HepG2 (cell line): ENCODE measurements around the gene URI1. TPM values are rescaled to one million over a fixed set of nuclear protein-coding genes. Genes with fewer than 3 reads are reported as not detected.

Experiments
- ATAC-seq: fragments of 200-7000 bp; cut with Tn5 transposase; 3 replicates; pipeline ENCODE4 v1.9.1; 2020; ENCODE audit warnings: mild to moderate bottlenecking, moderate library complexity
- BruUV-seq: library from RNA; stranded (reverse); fragments of 400-500 nt; replicated peaks from 2 replicates; lab custom pipeline; 2021; lab: Mats Ljungman, UMichigan
- CTCF ChIA-PET: fragments of 300-600 bp; formaldehyde crosslinking; extraction: SDS; loops from one replicate; lab custom pipeline; 2021; ENCODE audit warnings: low total read pairs, inconsistent platforms, low intra/inter-chr PET ratio; lab: Yijun Ruan, JAX
- POLR2A ChIA-PET: fragments of 350-600 bp; sonication (Branson Sonifier 250); formaldehyde crosslinking; loops from one replicate; lab custom pipeline; 2020; ENCODE audit warnings: antibody characterized with exemption, inconsistent platforms; lab: Yijun Ruan, JAX
- DNase-seq: peaks from one replicate; pipeline ENCODE4 v3.0.0-alpha.2; 2015; ENCODE audit warnings: low spot score
- FAIRE-seq: peaks from 3 replicates; lab custom pipeline; 2011; peaks lifted over from hg19 to GRCh38; lab: Jason Lieb, UNC
- H2AFZ ChIP-seq: one replicate; pipeline ENCODE4 v1.6.1; 2011; ENCODE audit warnings: low read length, inconsistent platforms
- H3K27ac ChIP-seq: fragments of 300-600 bp; 3 replicates; pipeline ENCODE4 v1.8.0; 2011; ENCODE audit warnings: mixed run types, mild to moderate bottlenecking, mixed read lengths, low read length, inconsistent platforms; ENCODE audit not compliant: insufficient read depth; ENCODE audit errors: extremely low read length
- H3K27me3 ChIP-seq, 2 experiments: fragments of 200-600 bp in 1 of 2; 2 replicates in 1 of 2; 3 replicates in 1 of 2; pipeline versions ENCODE4 v1.6.0 to v1.8.0; 2011; ENCODE audit warnings: low read length in 2 of 2, mild to moderate bottlenecking in 2 of 2, moderate library complexity in 2 of 2, inconsistent platforms in 1 of 2; ENCODE audit not compliant: insufficient read depth in 2 of 2, control insufficient read depth in 1 of 2
- H3K36me3 ChIP-seq, 2 experiments: fragments of 200-600 bp in 1 of 2; replicated peaks in 1 of 2; 2 replicates in 1 of 2; 3 replicates in 1 of 2; pipeline versions ENCODE4 v1.5.1 to v1.8.0; 2011; ENCODE audit warnings: low read length in 2 of 2, inconsistent platforms in 1 of 2; ENCODE audit not compliant: insufficient read depth in 2 of 2, control insufficient read depth in 1 of 2
- H3K4me1 ChIP-seq: 2 replicates; pipeline ENCODE4 v1.5.1; 2012; ENCODE audit warnings: low read length, inconsistent platforms; ENCODE audit not compliant: insufficient read depth
- H3K4me2 ChIP-seq: 2 replicates; pipeline ENCODE4 v1.6.0; 2011; ENCODE audit warnings: low read depth, low read length, inconsistent platforms
- H3K4me3 ChIP-seq, 3 experiments: fragments of 200-600 bp in 1 of 3; sonication (generic), shearing (Covaris generic) in 1 of 3; replicated peaks in 1 of 3; 2 replicates each; pipeline ENCODE4 v1.5.1; 2011 to 2016; ENCODE audit warnings: low read length in 3 of 3, inconsistent platforms in 2 of 3, low read depth in 2 of 3, mild to moderate bottlenecking in 2 of 3, control low read depth in 1 of 3, mixed read lengths in 1 of 3; ENCODE audit not compliant: insufficient read depth in 1 of 3
- H3K79me2 ChIP-seq: one replicate; pipeline ENCODE4 v1.6.1; 2011; ENCODE audit warnings: low read length, inconsistent platforms; ENCODE audit not compliant: insufficient read depth
- H3K9ac ChIP-seq: 2 replicates; pipeline ENCODE4 v1.6.0; 2011; ENCODE audit warnings: mild to moderate bottlenecking, low read depth, low read length, inconsistent platforms; ENCODE audit not compliant: insufficient read depth
- H3K9me3 ChIP-seq: 2 replicates; pipeline ENCODE4 v1.5.1; 2012; ENCODE audit warnings: mild to moderate bottlenecking, low read length
- H4K20me1 ChIP-seq: 2 replicates; pipeline ENCODE4 v1.6.0; 2011; ENCODE audit warnings: inconsistent platforms, mild to moderate bottlenecking, low read length, moderate library complexity; ENCODE audit not compliant: insufficient read depth
- ZNF496 ChIP-seq: sonication (generic); formaldehyde crosslinking; IDR thresholded peaks from 2 replicates; pipeline ENCODE4 v1.8.1; 2023; ENCODE audit warnings: mild to moderate bottlenecking, moderate library complexity, missing genetic modification reagents; ENCODE audit not compliant: insufficient replicate concordance
- ZNF567 ChIP-seq: sonication (generic); formaldehyde crosslinking; IDR thresholded peaks from 2 replicates; pipeline ENCODE4 v1.8.1; 2023; ENCODE audit warnings: mild to moderate bottlenecking, missing genetic modification reagents, borderline replicate concordance
- whole genome bisulfite sequencing: methylation state at CpG from one replicate; pipeline ENCODE4 v1.1.6; 2017; ENCODE audit warnings: low lambda C conversion rate; 5-methylcytosine and 5-hydroxymethylcytosine counted together
- in situ Hi-C: cut with HindIII; loops from 2 replicates; pipeline ENCODE4 v1.10.0; 2017; ENCODE audit warnings: low pct_unique_long_range_greater_than_20kb; ENCODE audit not compliant: extremely low pct_ligation_motif_present
- intact Hi-C: fragments of 100-400 bp; cut with micrococcal nuclease; formaldehyde crosslinking; loops from one replicate; pipeline ENCODE4 v1.10.0; 2022; ENCODE audit not compliant: unreplicated experiment
- polyA plus RNA-seq, 8 experiments: library from polyadenylated mRNA; depleted of rRNA in 3 of 8; stranded (reverse) in 7 of 8; unstranded in 1 of 8; fragments of >200 nt; fragmentation: Illumina TruSeq in 4 of 8; extraction: Trizol in 4 of 8; gene quantifications; 2 replicates each; pipeline versions ENCODE4 v1.2.1 to v1.2.3, GENCODE V29; 2011 to 2016; ENCODE audit warnings: low read depth in 4 of 8, missing spikeins in 1 of 8, mixed read lengths in 1 of 8; ENCODE audit not compliant: insufficient read depth in 1 of 8
- total RNA-seq, 5 experiments: library from RNA; depleted of rRNA; stranded (reverse); fragments of >200 nt; fragmentation: Illumina TruSeq; extraction: Trizol; gene quantifications; 2 replicates each; pipeline ENCODE4 v1.2.3, GENCODE V29; 2016; ENCODE audit warnings: low read depth in 1 of 5
- TF ChIP-seq, protein P1 (sequence below): sonication (generic); formaldehyde crosslinking; IDR thresholded peaks from 2 replicates; pipeline ENCODE4 v1.5.1; 2020; ENCODE audit warnings: missing genetic modification reagents, mild to moderate bottlenecking, borderline replicate concordance
- TF ChIP-seq, protein P2 (sequence below): IDR thresholded peaks from 2 replicates; pipeline ENCODE4 v1.6.1; 2012; ENCODE audit warnings: inconsistent platforms
- TF ChIP-seq, protein P3 (sequence below): sonication (generic); formaldehyde crosslinking; IDR thresholded peaks from 2 replicates; pipeline ENCODE4 v1.8.0; 2022; ENCODE audit warnings: mild to moderate bottlenecking, missing genetic modification reagents, borderline replicate concordance

The URI1 gene
- total and polyA plus RNA-seq, 2 of the 13 experiments (the other 11 are each of a cell fraction or from before 2014, with no cell fraction given) = 43.6 to 67.9 TPM

- no peak overlapping the region for H2AFZ ChIP-seq
- peaks cover 9% of the 10 kb centered on the region; the same call in 1 of the 2 replicates for H3K4me1 ChIP-seq
- H3K27ac ChIP-seq = no peak overlapping the region
- POLR2A ChIA-PET = no interaction called here
- no peak for FAIRE-seq
- no peak overlapping the region for H3K4me2 ChIP-seq
- H3K27me3 ChIP-seq = no peaks in the 10 kb centered on the region
- DNase-seq = no peak
- CTCF ChIA-PET = no interaction called here
- WGBS = 97% methylated on average over 3 of the region's 3 CpGs
- H3K9ac ChIP-seq = no peak overlapping the region
- intact Hi-C loops = no loop called here
- peaks cover 36% of the 10 kb centered on the region for H3K79me2 ChIP-seq
- TF ChIP-seq, protein P1, sequence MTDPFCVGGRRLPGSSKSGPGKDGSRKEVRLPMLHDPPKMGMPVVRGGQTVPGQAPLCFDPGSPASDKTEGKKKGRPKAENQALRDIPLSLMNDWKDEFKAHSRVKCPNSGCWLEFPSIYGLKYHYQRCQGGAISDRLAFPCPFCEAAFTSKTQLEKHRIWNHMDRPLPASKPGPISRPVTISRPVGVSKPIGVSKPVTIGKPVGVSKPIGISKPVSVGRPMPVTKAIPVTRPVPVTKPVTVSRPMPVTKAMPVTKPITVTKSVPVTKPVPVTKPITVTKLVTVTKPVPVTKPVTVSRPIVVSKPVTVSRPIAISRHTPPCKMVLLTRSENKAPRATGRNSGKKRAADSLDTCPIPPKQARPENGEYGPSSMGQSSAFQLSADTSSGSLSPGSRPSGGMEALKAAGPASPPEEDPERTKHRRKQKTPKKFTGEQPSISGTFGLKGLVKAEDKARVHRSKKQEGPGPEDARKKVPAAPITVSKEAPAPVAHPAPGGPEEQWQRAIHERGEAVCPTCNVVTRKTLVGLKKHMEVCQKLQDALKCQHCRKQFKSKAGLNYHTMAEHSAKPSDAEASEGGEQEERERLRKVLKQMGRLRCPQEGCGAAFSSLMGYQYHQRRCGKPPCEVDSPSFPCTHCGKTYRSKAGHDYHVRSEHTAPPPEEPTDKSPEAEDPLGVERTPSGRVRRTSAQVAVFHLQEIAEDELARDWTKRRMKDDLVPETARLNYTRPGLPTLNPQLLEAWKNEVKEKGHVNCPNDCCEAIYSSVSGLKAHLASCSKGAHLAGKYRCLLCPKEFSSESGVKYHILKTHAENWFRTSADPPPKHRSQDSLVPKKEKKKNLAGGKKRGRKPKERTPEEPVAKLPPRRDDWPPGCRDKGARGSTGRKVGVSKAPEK (CRISPR knock-in tag) = no peak
- no peak for TF ChIP-seq ZNF567 (CRISPR knock-in tag)
- no peak for TF ChIP-seq ZNF496 (CRISPR knock-in tag)
- TF ChIP-seq, protein P2, sequence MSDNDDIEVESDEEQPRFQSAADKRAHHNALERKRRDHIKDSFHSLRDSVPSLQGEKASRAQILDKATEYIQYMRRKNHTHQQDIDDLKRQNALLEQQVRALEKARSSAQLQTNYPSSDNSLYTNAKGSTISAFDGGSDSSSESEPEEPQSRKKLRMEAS = no peak
- TF ChIP-seq, protein P3, sequence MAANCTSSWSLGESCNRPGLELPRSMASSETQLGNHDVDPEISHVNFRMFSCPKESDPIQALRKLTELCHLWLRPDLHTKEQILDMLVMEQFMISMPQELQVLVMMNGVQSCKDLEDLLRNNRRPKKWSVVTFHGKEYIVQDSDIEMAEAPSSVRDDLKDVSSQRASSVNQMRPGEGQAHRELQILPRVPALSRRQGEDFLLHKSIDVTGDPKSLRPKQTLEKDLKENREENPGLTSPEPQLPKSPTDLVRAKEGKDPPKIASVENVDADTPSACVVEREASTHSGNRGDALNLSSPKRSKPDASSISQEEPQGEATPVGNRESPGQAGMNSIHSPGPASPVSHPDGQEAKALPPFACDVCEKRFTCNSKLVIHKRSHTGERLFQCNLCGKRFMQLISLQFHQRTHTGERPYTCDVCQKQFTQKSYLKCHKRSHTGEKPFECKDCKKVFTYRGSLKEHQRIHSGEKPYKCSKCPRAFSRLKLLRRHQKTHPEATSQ (CRISPR knock-in tag) = no peak
- H3K4me3 ChIP-seq = no peak overlapping the region
- 0 out of 2 replicates have a peak, but pooled peaks cover 4% of the 10 kb centered on the region for H3K9me3 ChIP-seq
- in situ Hi-C loops = no loop called here
- no peak for ATAC-seq
- no TSS peak for BruUV-seq
- H4K20me1 ChIP-seq = no peaks in the 10 kb centered on the region
- peaks cover 0 to 9% of the 10 kb centered on the region in 2 experiments; a peak in 2 of 5 replicates for H3K36me3 ChIP-seq
These were observed 59.3 kb downstream of the URI1 start for GRCh38 chr19:30001301-30001700.
